Skin of body (tissue), 2 donors: ENCODE results near the gene TGFBR3L. TPM values are rescaled to one million over a fixed set of nuclear protein-coding genes. Genes with fewer than 3 reads are reported as not detected.
"Not testable (repeated sequence)": the region's sequence is repeated elsewhere in the genome, so short reads cannot be mapped to it uniquely, and the experiment has no call there.

Experiments used
- DNase-seq: peaks from one replicate; lab custom pipeline; 2025; lab: John Stamatoyannopoulos, UW
- total RNA-seq: library from RNA; depleted of rRNA; stranded (reverse); fragments of >200 nt; gene quantifications from one replicate; pipeline ENCODE4 v1.2.3, GENCODE V29; 2014

TGFBR3L gene
- total RNA-seq, 1 donor from 2014 or later, result 0.59 TPM

DNA sequence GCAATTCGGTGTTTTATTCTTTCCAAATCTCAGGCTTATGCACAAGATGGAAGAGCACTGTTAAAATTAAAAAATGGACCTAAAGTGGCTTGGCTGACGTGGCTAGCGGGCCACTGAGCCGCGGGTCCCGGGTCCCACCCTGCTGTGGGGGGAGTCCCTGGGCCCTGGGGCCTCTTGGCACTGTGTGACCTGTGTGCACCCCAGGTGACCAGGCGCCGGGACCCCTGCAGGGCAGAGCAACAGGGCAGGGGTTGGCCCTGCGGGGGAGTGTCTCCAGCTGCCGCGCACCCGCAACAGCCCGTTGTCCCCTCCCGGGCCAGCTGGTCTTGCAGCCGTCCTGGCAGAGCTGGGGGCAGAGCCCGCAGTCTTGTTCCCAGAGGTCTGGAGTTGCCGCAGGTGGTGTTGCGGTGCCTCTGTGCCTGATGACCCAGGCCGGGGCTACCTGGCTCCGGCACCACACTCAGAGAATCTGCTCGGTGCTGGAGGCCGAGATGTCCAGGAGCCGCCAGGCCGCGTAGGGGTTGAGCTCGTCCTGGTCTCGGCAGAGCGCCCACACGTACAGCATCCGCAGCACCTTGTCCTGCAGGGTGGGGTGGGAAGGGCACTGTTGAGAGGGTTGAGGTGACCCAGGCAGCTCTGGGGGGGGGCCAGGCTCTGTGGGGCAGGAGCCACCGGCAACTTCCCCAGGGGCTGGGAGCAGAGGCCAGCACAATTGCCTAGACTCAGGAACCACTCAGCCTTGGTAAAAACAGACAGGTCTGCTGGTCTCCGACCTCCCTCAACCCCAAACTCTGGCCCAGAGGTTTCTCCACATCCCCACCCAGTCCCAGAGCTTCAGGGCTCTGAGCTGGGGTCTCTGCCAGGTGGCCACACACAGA is 12.3 kb downstream of the TGFBR3L start:
- DNase-seq, result no peak

GRCh38 chr19:7927605-7928333 is 13.1 kb downstream of the TGFBR3L start:
- no peak for DNase-seq

DNA sequence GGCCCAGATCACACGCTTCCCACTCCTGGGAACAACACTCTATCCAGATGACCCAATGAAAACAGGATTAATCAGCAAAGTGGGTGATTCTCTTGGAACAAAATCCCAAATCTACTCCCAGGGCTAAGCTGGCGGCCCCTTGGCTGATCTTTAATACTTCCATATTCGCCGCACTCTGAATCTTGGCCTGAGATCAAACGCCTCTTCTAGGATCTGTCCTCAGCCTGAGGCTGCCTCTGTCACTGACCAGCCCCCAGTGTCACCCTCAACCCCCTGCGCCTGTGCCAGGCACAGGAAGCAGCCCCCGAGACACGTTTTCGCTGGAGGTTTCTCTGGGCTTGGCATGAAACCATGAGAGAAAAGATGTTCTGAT is 13.7 kb downstream of the TGFBR3L start:
- DNase-seq, result no peak

- DNase-seq, result no peak
Observed at GRCh38 chr19:7928741-7929701, 14.4 kb downstream of the TGFBR3L start.

GRCh38 chr19:7930030-7930429 is 15.4 kb downstream of the TGFBR3L start:
- DNase-seq, result not testable (repeated sequence)

DNA sequence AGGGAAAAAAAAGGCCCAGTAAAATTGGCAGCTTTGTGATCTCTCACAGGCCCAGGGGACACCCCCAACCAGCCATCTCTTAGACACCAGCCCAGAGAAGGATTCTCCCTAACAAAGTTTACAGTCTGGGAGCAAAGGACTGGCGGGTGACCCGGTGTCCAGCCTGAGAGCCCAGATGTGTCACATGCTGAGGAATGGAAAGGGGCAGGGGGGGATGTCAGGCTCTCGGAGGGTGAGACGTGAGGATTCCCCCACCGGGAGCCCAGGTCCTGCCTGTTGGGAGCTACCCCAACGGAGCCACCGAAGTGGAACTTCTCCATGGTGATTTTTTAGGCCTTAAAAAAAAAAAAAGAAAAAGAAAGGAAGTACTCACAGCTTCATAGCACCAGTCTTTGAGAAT is 16.1 kb downstream of the TGFBR3L start:
- no peak for DNase-seq

GRCh38 chr19:7931221-7932061 is 16.8 kb downstream of the TGFBR3L start:
- DNase-seq, result no peak

- DNase-seq, result no peak
Observed at GRCh38 chr19:7932276-7932929, 17.8 kb downstream of the TGFBR3L start.

- DNase-seq, result no peak
Observed at GRCh38 chr19:7932930-7933300, 18.3 kb downstream of the TGFBR3L start.

DNA sequence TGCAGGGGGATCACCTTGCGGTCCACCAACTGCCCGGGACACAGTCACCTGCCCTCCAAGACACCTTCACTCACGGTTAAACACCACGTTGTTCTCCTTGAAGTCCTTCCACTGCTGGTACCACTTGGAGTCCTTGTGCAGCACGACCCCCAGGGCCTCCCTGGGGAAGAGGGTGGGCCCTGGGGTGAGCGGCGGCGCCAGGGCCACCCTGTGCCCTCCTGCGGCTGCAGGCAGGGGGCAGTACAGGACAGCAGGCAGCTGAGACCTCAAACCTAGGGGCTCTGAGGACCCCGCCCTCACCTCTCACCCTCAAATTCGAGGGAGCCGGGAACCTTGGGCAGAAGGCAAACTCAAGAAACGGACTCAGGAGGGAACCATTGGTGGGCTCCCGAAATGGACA is 18.8 kb downstream of the TGFBR3L start:
- no peak for DNase-seq

DNA sequence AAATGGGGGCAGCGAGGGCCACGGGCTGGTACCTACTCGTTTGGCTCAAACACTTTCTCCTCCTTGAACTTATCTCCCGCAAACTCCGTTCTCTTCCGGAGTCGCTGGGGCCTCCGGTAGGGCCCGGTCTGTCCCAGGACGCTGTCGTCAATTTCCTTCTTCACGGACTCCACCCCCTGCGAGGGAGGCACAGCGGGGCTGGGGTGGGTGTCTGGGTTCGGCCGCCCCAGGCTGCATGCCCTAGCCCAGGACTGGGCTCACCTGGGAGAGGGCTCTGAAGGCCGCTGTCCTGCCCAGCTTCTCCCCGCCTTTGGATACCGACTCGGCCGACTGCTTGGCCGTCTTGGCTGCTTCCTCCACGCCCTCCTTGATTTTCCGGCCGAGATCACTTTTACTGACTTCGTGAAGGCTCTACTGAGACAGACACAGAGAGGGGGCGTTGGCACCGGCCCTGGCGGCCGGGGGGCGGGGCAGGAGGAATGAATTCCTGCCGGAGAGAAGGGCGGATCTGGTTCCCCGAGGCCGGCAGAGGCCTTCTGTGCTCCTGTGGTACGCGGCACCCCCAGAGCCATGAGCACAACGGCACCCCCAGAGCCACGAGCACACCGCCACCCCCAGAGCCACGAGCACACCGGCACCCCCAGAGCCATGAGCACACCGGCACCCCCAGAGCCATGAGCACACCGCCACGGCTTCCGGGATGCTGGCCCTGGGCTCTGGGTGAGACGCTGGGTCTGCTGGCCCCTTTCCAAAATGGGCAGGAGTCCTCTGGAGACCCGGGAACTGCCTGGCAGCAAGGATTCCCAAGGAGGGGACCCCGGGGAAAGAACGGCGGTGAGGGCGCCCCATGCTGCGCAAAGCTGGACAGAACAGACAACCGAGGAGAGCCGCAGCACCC is 19.4 kb downstream of the TGFBR3L start:
- DNase-seq, result no peak

DNA sequence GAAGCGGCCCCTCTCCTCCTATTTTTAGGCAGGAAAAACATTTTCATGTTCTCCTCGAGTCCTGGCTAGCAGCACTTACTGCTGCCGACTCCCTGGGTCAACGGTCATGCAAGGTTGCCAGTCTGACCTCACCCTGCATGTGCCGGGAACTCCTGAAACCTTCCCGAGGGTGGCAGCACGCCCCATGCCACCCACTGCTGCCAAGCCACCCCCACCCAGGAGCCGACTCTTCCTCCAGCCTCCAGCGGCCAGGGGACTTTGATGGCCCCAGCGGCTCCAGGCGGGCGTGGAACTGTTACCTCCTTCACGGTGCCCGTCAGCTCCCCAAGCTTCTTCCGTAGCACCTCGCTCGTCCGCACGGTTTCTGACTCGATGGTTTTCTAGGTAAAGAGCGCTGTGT is 20.1 kb downstream of the TGFBR3L start:
- no peak for DNase-seq

GRCh38 chr19:7940841-7941240 is 26.2 kb downstream of the TGFBR3L start:
- no peak for DNase-seq

DNA sequence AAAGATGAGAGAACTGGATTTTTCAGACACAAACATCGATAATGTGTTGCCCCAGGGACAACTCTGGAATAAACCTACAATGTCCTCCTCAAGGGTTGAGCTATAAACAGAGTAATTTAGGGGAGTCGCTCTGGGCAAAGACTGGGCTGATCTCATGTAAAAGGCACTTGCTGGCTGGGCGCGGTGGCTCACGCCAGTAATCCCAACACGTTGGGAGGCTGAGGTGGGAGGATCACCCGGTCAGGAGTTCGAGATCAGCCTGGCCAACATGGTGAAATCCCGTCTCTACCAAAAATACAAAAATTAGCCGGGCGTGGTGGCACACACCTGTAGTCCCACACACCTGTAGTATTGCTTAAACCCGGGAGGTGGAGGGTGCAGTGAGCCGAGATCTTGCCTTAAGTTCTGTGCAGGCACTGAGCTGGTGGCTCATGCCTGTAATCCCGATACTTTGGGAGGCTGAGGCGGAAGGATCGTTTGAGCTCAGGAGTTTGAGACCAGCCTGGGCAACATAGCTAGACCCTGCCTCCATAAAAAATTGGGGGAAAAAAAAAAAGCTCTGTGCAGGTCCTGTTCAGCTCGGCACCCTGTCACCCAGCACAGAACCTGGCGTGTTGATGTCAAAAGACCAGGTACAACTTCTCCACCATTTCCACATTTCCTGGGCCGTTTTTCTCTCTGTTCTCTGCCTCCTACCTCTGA is 27.4 kb downstream of the TGFBR3L start:
- no peak for DNase-seq

DNA sequence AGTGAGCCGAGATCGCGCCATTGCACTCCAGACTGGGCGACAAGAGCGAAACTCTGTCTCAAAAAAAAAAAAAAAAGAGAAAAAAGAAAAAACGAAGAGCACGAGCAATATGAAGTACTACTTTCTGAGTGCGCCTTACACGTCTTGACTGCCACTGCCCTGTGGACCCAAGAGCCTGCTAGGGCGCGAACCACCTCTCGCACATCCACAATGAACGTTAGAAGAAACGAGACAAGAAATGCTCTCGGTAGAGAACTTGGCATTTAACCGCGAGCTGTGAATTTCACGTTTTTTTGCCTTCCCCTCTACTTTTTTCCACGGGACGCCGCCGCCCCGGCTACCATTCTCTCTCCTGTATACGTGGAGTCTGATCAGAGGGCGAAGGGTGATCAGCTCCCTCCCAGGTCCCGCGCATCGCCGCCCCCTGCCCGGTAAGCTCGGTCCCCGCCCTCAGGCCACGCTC is 28.4 kb downstream of the TGFBR3L start:
- DNase-seq, result no peak

GRCh38 chr19:7943444-7944176 is 29.0 kb downstream of the TGFBR3L start, which contains the start of gene TIMM44:
Gene TIMM44 (minus strand): TSS chr19:7943666. CDS start chr19:7943651, 15 bp downstream.
- DNase-seq, result peak; percentile 99

GRCh38 chr19:7944177-7944761 is 29.6 kb downstream of the TGFBR3L start:
- DNase-seq, result peak; percentile 87
